AG04450 (cell line): ENCODE results near the gene ISL2. TPM values are rescaled to one million over a fixed set of nuclear protein-coding genes. Genes with fewer than 3 reads are reported as not detected.

ENCODE experiments used
- CTCF ChIA-PET: fragments of 300-600, 350-600 bp; formaldehyde crosslinking; extraction: SDS; loops from one replicate; lab custom pipeline; 2022; ENCODE audit warnings: antibody characterized with exemption, inconsistent platforms; lab: Charles Lee
- POLR2A ChIA-PET: fragments of 350-600 bp; formaldehyde crosslinking; extraction: SDS; loops from one replicate; lab custom pipeline; 2021; ENCODE audit warnings: antibody characterized with exemption, inconsistent platforms; lab: Yijun Ruan, JAX
- DNase-seq: peaks from one replicate; pipeline ENCODE4 v3.0.0-alpha.2; 2011; ENCODE audit warnings: low read depth, low spot score
- H3K27ac ChIP-seq: one replicate; pipeline ENCODE4 v1.5.1; 2012; ENCODE audit warnings: low read depth, low read length, control low read depth
- H3K27me3 ChIP-seq: one replicate; pipeline ENCODE4 v1.6.0; 2012; ENCODE audit warnings: low read length; ENCODE audit not compliant: control insufficient read depth, insufficient read depth
- H3K4me3 ChIP-seq: 2 replicates; pipeline ENCODE4 v1.5.1; 2011; ENCODE audit warnings: mild to moderate bottlenecking, low read depth, low read length, control low read depth
- H3K9me3 ChIP-seq: 2 replicates; pipeline ENCODE4 v1.5.1; 2012; ENCODE audit warnings: low read length; ENCODE audit not compliant: control insufficient read depth, insufficient read depth
- CTCF ChIP-seq: IDR thresholded peaks from 2 replicates; pipeline ENCODE4 v1.5.1; 2011; ENCODE audit warnings: low read depth, low read length, control low read depth, inconsistent platforms
- polyA plus RNA-seq: library from polyadenylated mRNA; depleted of rRNA; stranded (reverse); fragments of >200 nt; gene quantifications from 2 replicates; pipeline ENCODE4 v1.2.3, GENCODE V29; 2011

The ISL2 gene
- polyA plus RNA-seq, 1 experiment = 0.83 TPM

GRCh38 chr15:76321171-76321570, 15.4 kb upstream of the ISL2 start:
- peaks cover 17% of the 10 kb centered on the region for H3K27me3 ChIP-seq
- no peak overlapping the region for H3K4me3 ChIP-seq
- no peak for TF ChIP-seq CTCF
- no peaks in the 10 kb centered on the region for H3K9me3 ChIP-seq
- no peak overlapping the region for H3K27ac ChIP-seq
- POLR2A ChIA-PET = no interaction called here
- CTCF ChIA-PET = no interaction called here
- no peak for DNase-seq

- no peak for DNase-seq
- no peak for TF ChIP-seq CTCF
- no peak overlapping the region for H3K4me3 ChIP-seq
- peaks cover 19% of the 10 kb centered on the region for H3K27me3 ChIP-seq
- H3K27ac ChIP-seq = no peak overlapping the region
- POLR2A ChIA-PET = no interaction called here
- CTCF ChIA-PET = no interaction called here
- no peaks in the 10 kb centered on the region for H3K9me3 ChIP-seq
Observed at GRCh38 chr15:76321602-76322001, 15.0 kb upstream of the ISL2 start.

GRCh38 chr15:76324066-76324465, 12.5 kb upstream of the ISL2 start:
- no peak for DNase-seq
- Histone ChIP-seq H3K9me3 (no peaks in the 10 kb centered on the region), H3K4me3 (no peak overlapping the region), H3K27me3 (peaks cover 14% of the 10 kb centered on the region), H3K27ac (no peak overlapping the region)
- ChIA-PET POLR2A (no interaction called here), CTCF (no interaction called here)
- no peak for TF ChIP-seq CTCF

- H3K27me3 ChIP-seq = peaks cover 14% of the 10 kb centered on the region
- H3K27ac ChIP-seq = no peak overlapping the region
- no peak overlapping the region for H3K4me3 ChIP-seq
- ChIA-PET POLR2A (no interaction called here), CTCF (no interaction called here)
- no peak for DNase-seq
- H3K9me3 ChIP-seq = no peaks in the 10 kb centered on the region
- TF ChIP-seq CTCF = no peak
Observed at GRCh38 chr15:76325704-76326103, 10.9 kb upstream of the ISL2 start.

- peaks cover 14% of the 10 kb centered on the region for H3K27me3 ChIP-seq
- no peak overlapping the region for H3K27ac ChIP-seq
- no peak overlapping the region for H3K4me3 ChIP-seq
- ChIA-PET CTCF (interaction anchor here (1.2 to 1.4 kb wide), 2 partner anchors 92 to 136 kb away, joined by 3 read pairs; no protein-coding TSS in a partner anchor), POLR2A (no interaction called here)
- DNase-seq = no peak
- no peak for TF ChIP-seq CTCF
- H3K9me3 ChIP-seq = no peaks in the 10 kb centered on the region
Observed at GRCh38 chr15:76327191-76328105, 9.1 kb upstream of the ISL2 start.
